Lower leg skin (tissue), 4 donors: ENCODE data around the gene KIAA0825. TPM values are rescaled to one million over a fixed set of nuclear protein-coding genes. Genes with fewer than 3 reads are reported as not detected.
"Not testable (repeated sequence)": the region's sequence is repeated elsewhere in the genome, so short reads cannot be mapped to it uniquely, and the experiment has no call there.

ENCODE experiments used
- DNase-seq, 2 donors: peaks; one replicate each; pipeline ENCODE4 v3.0.0-alpha.2; 2019; ENCODE audit warnings: low spot score in 2 of 2
- H3K4me3 ChIP-seq: fragments of 200-600 bp; sonication (generic); 2 replicates; pipeline ENCODE4 v1.5.1; 2017; ENCODE audit warnings: mild to moderate bottlenecking, low read depth; ENCODE audit not compliant: poor library complexity, severe bottlenecking
- CTCF ChIP-seq, 3 donors: fragments of 450-650 bp; IDR thresholded peaks; one replicate each; pipeline ENCODE4 v1.5.1; 2016; ENCODE audit warnings: antibody characterized with exemption in 3 of 3, mild to moderate bottlenecking in 3 of 3, moderate library complexity in 2 of 3
- POLR2A ChIP-seq, 2 donors: fragments of 450-650 bp; IDR thresholded peaks; one replicate each; pipeline ENCODE4 v1.6.1; 2016 to 2017; ENCODE audit warnings: antibody characterized with exemption in 2 of 2, mild to moderate bottlenecking in 1 of 2, moderate library complexity in 1 of 2
- WGBS, 2 donors: methylation state at CpG; one replicate each; pipeline ENCODE4 v1.1.5; 2018; 5-methylcytosine and 5-hydroxymethylcytosine counted together
- intact Hi-C: fragments of 100-400 bp; cut with DNase I; formaldehyde crosslinking; loops from one replicate; pipeline ENCODE4 v1.15.0; 2023; ENCODE audit warnings: low total_unique reads
- total RNA-seq, 4 donors: library from RNA; depleted of rRNA; stranded (reverse); fragments of >200 nt; gene quantifications; one replicate each; pipeline ENCODE4 v1.1.0, GENCODE V29; 2016

KIAA0825 gene
- total RNA-seq, 4 donors from 2014 or later: 1.6 to 3.4 (median 2.5) TPM

GRCh38 chr5:94175912-94176311 lies 442.5 kb downstream of the KIAA0825 start:
- H3K4me3 ChIP-seq: no peak overlapping the region
- TF ChIP-seq POLR2A (IDR thresholded peaks at IDR 0.05): no peak
- TF ChIP-seq CTCF (IDR thresholded peaks at IDR 0.05): no peak
- intact Hi-C loops: no loop called here
- 80 to 87% methylated on average over 1 of the region's 1 CpG for WGBS, 2 donors
- DNase-seq: no peak

GRCh38 chr5:94174748-94175411 lies 443.5 kb downstream of the KIAA0825 start:
- TF ChIP-seq POLR2A (IDR thresholded peaks at IDR 0.05): no peak
- TF ChIP-seq CTCF (IDR thresholded peaks at IDR 0.05): no peak
- no peak overlapping the region for H3K4me3 ChIP-seq
- 88 to 93% methylated on average over 2 of the region's 2 CpGs for WGBS, 2 donors
- intact Hi-C loops: no loop called here
- no peak for DNase-seq

GRCh38 chr5:94173100-94173499 lies 445.3 kb downstream of the KIAA0825 start:
- 98 to 100% methylated on average over 1 of the region's 1 CpG for WGBS, 2 donors

GRCh38 chr5:94171070-94171469 lies 447.3 kb downstream of the KIAA0825 start:
- H3K4me3 ChIP-seq, intact Hi-C loops, DNase-seq: not testable (repeated sequence)
- WGBS, 2 donors: 93 to 96% methylated on average over 3 of the region's 3 CpGs

More at GRCh38 chr5:94173100-94173499, 445.3 kb downstream of the KIAA0825 start:
- intact Hi-C loops: no loop called here
- TF ChIP-seq CTCF (IDR thresholded peaks at IDR 0.05) (no peak), POLR2A (IDR thresholded peaks at IDR 0.05) (no peak)
- no peak for DNase-seq
- H3K4me3 ChIP-seq: no peak overlapping the region

GRCh38 chr5:94170158-94170557 lies 448.2 kb downstream of the KIAA0825 start:
- intact Hi-C loops, H3K4me3 ChIP-seq, DNase-seq: not testable (repeated sequence)
- WGBS, 2 donors: 89 to 91% methylated on average over 6 of the region's 6 CpGs

- TF ChIP-seq POLR2A (IDR thresholded peaks at IDR 0.05) (no peak), CTCF (IDR thresholded peaks at IDR 0.05) (no peak)
- WGBS, 2 donors: 90 to 92% methylated on average over 2 of the region's 2 CpGs
- intact Hi-C loops: no loop called here
- no peak overlapping the region for H3K4me3 ChIP-seq
- no peak for DNase-seq
Observed at GRCh38 chr5:94168151-94168550, 450.3 kb downstream of the KIAA0825 start.

GRCh38 chr5:94161801-94162200 lies 456.6 kb downstream of the KIAA0825 start:
- TF ChIP-seq POLR2A (IDR thresholded peaks at IDR 0.05) (no peak), CTCF (IDR thresholded peaks at IDR 0.05) (no peak)
- intact Hi-C loops: no loop called here

More at GRCh38 chr5:94161801-94162200, 456.6 kb downstream of the KIAA0825 start:
- DNase-seq: no peak
- no peak overlapping the region for H3K4me3 ChIP-seq
- 83 to 87% methylated on average over 1 of the region's 1 CpG for WGBS, 2 donors
